SKM-1 treated with dmso at 0.1 percent for 144 hours (cell line): ENCODE results near the gene TYROBP.
"Not testable (repeated sequence)": the region's sequence is repeated elsewhere in the genome, so short reads cannot be mapped to it uniquely, and the experiment has no call there.

Experiments
- DNase-seq: peaks from one replicate; lab custom pipeline; 2025; ENCODE audit not compliant: unreplicated experiment; lab: John Stamatoyannopoulos, UW

The TYROBP gene

GRCh38 chr19:35874392-35874930 lies 33.6 kb downstream of the TYROBP start:
- no peak for DNase-seq

- no peak for DNase-seq
These were observed 35.9 kb downstream of the TYROBP start for GRCh38 chr19:35872180-35872579.

DNA sequence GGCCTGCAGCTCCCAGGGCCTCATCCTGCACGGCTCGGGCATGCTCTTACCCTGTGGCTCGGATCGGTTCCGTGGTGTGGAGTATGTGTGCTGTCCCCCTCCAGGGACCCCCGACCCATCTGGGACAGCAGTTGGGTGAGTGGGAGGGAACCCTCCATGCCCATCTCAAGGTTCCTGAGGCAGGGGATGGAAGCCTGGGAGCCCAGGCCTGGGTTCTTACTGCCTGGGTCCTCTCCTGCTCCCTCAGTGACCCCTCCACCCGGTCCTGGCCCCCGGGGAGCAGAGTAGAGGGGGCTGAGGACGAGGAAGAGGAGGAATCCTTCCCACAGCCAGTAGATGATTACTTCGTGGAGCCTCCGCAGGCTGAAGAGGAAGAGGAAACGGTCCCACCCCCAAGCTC lies 36.5 kb downstream of the TYROBP start:
- no peak for DNase-seq

GRCh38 chr19:35870798-35871197 lies 37.3 kb downstream of the TYROBP start:
- DNase-seq, result no peak

GRCh38 chr19:35870124-35870736 lies 37.9 kb downstream of the TYROBP start:
- DNase-seq, result not testable (repeated sequence)

DNA sequence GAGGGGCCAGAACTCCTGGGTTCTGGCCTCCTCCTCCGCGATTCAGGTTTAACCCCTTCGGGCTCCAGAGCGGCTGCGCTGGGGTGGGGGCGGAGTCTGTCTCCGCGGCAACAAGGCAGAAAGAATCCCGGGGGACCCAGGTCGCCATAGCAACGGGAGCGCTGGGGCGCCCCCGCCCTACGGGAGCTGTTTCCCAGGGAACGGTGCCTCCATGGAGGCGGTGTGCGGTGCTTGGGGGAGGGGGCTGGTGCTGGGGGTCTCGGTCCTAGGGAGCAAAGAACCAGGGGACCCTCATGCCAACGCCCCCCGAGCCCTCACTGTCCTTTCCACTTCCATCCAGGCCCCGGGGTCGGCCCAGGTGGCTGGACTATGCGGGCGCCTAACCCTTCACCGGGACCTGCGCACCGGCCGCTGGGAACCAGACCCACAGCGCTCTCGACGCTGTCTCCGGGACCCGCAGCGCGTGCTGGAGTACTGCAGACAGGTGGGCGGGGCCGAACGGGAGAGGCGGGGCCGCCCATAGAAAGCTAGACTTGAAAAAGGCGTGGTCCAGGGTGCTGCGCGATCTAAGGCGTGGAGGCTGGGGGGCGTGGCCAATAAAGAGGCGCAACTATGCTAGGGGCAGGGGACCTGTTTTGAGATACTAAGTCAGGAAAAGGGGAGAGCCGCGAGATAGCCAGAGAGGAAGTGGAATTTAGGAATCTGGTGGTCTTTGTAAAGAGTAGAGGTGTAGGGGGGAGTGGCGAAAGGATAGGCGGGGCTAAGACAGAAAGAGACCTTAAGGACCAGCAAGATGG lies 38.6 kb downstream of the TYROBP start:
- DNase-seq, result peak; percentile 53

DNA sequence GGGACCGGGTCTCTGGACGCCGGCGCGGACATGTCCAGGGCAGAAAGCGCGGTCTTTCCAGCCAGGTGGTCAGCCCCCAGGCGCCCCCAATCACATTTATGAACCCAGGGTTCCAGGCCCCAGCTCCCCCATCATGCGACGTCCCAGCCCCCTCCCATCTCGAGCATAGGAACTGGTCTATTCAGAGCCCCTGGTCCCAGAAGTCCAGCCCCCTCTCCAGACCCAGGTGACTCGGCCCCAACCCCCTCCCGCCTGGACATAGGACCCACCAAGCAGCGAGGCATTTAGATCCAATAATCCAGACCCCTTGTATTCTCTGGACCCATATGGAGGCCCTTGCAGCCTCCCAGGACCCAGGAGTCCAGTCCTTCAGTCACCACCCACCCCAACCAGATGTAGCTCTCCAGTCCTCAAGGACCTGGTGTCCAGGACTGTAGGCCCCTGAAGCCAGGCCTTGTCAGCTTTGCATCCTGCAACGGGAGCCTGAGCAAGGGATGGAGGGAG lies 39.2 kb downstream of the TYROBP start:
- DNase-seq, result no peak

DNA sequence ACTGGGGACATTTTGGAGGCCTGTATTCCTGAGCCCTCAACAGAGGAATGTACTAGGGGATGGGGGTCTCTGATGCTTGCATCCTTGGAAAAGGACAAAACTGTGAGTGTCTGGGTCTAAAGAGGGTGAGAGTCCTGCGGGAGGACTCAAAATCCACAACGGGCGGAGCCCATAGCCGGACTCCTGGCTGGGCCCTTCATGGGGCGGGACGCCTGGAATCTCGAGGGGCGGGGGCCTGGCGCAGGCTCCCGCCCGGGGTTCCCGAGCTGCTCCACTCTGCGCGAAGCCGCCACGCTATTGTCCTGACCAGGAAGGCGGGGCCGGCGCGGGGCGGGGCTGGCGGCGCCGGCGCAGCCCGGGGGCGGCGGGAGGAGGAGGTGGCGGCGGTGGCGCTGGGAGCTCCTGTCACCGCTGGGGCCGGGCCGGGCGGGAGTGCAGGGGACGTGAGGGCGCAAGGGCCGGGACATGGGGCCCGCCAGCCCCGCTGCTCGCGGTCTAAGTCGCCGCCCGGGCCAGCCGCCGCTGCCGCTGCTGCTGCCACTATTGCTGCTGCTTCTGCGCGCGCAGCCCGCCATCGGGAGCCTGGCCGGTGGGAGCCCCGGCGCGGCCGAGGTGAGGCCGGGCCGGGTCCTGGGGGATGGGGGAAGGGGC lies 39.8 kb downstream of the TYROBP start, which contains the start of gene APLP1:
Gene APLP1, plus strand, starts transcription at position 403 of the 651 bp plus-strand sequence. Its CDS starts 63 bp downstream, at position 466.
- no peak for DNase-seq

DNA sequence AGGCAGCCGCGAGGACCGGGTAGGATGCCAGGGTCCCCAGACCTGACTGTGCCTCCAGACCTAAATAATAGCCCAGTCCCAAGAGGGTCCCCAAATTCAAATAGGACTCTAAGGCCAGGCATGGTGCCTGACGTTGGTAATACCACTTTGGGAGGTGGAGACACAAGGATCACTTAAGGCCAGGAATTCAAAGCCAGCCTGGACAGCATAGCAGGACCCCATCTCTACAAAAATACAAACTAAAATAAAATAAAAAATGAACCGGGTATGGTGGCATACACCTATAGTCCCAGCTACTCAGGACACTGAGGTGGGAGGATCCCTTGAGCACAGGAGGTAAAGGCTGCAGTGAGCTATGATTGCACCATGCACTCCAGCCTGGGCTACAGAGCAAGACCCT lies 45.1 kb downstream of the TYROBP start:
- no peak for DNase-seq

DNA sequence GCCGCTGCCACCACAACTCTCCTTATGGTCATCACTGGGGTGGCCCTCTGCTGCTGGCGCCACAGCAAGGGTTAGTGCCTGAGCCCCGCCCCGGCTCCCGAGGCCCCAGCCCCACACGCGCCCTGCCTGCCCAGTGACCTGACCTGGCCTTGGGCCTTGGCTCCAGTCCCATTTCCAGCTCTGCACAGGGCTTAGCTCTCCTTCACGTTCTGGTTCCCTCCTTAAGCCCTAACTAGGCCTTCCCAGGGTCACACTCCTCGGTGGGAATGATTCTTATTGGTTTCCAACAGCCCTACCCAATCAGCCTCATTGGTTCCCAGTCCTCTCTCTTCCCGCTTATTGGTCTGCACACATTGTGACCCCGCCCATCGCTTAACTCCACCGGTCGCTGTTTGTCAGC lies 45.6 kb downstream of the TYROBP start:
- no peak for DNase-seq

DNA sequence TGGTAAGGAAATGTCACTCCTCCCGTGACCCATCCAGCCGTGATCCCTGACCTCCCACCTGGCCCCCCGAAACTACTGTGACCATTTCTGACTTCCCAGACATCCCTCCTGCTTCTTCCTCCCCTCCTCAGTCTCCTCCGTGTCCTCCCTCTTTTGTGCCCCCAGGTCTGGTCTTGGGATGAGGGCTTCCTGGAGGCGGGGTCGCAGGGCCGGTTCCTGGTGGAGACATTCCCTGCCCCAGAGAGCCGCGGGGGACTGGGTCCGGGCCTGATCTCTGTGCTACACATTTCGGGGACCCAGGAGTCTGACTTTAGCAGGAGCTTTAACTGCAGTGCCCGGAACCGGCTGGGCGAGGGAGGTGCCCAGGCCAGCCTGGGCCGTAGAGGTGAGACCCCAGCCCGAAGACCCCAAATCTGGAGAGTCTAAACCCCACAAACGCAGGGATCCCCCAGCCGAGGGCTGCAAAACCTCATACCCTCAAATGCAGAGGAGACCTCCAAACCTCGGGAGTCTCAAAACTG lies 46.4 kb downstream of the TYROBP start:
- DNase-seq, result no peak

DNA sequence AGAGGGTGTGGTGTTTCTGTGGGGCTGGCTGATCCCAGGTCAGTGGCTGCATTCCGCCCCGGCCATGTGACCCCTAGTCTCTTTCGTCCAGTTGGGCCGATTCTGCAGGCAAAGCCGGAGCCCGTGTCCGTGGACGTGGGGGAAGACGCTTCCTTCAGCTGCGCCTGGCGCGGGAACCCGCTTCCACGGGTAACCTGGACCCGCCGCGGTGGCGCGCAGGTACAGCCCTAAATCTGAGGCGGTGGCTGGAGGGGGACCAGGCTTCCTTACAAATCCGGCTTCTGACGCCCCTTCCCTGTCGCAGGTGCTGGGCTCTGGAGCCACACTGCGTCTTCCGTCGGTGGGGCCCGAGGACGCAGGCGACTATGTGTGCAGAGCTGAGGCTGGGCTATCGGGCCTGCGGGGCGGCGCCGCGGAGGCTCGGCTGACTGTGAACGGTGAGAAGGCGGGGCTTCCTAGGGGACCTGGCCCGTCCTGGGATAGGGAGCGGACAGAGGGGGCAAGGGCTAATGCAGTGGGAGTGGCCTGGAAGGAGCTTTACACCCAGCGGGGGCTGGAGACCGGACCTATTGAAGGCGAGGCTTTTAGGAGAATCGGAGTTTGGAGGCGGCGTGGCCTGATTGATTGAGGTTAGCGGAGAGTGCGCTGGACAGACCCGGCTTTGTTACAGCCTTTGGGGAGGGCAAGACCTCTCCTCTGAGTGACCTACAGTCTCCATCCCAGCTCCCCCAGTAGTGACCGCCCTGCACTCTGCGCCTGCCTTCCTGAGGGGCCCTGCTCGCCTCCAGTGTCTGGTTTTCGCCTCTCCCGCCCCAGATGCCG lies 47.1 kb downstream of the TYROBP start:
- DNase-seq, result no peak

DNA sequence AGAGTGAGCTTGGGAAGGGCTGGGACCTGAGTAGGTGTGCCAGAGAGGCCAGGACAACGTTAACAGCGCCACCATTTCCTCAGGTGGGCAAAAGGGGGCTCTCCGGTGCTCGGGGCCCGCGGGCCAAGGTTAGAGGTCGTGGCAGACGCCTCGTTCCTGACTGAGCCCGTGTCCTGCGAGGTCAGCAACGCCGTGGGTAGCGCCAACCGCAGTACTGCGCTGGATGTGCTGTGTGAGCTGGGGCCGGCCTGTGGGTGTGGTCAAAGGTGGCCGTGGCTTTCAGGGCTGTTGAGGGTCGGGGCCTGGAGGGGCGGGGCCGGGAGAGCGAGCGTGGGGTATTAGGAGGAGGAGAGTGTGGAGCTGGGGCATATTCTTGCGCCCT lies 47.7 kb downstream of the TYROBP start:
- DNase-seq, result no peak

GRCh38 chr19:35859414-35859813 lies 48.7 kb downstream of the TYROBP start:
- DNase-seq, result no peak

DNA sequence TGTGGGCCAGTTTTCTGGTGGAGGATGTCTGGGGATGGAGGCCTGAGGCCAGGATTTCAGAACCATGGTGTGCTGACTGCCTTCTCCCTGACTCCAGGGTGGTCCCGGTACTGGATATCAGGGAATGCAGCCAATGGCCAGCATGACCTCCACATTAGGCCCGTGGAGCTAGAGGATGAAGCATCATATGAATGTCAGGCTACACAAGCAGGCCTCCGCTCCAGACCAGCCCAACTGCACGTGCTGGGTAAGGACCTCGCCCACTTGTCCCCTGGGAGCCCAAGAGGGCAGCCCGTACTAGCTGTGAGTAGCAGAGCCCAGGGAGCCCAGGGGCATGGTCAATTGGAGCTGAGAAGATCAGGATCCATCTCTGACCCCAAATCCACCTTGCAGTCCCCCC lies 49.8 kb downstream of the TYROBP start:
- DNase-seq, result no peak

GRCh38 chr19:35856546-35857149 lies 51.4 kb downstream of the TYROBP start, which contains the start of gene KIRREL2:
Gene KIRREL2 (plus strand): TSS chr19:35856911. CDS start chr19:35857120, 209 bp downstream.
- DNase-seq, result no peak
